ENCODE data around the gene MOB3C. TPM values are rescaled to one million over a fixed set of nuclear protein-coding genes. Genes with fewer than 3 reads are reported as not detected.

Gene MOB3C
- total RNA-seq, 2 experiments from 2014 or later = 2.7 to 3.8 TPM

DNA sequence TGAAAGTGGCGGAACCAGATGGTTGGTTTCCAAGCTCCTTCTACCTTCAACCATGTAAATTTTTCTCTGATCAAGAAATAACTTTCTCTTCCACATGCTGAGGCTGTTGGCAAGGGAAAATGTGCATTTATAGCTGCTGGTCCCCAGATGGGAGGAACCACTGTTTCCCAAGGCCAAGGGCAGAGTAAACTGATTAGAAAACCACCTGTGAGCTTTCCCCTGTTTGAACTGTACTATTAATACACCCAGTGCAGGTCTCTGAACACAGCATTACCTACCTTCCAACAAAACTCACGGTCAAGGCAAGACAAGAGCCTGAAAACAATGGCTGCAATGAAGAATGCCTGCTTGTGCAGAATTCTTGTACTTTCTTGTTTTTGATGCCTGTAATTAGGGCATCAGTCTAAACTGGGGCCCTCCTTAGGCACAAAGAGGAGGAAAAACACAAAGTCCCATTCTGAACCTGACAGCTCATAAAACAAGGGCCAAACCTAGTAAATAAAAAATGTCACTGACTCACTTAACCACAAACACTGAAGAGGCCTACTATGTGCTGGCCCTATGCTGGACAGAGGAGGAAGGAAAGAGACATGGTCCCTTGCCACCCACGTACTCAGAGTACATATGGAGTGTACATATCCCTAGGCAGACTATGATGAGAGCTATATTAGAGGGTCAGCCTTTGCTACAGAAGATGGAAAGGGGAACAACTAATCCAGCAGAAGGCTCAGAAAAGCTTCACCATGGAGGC lies 15.2 kb downstream of the MOB3C start:
- no peak for TF ChIP-seq EZH2phosphoT487 (IDR thresholded peaks at IDR 0.05; ENCODE audit: borderline replicate concordance, low read depth, low read length)
- TF ChIP-seq, protein P1, sequence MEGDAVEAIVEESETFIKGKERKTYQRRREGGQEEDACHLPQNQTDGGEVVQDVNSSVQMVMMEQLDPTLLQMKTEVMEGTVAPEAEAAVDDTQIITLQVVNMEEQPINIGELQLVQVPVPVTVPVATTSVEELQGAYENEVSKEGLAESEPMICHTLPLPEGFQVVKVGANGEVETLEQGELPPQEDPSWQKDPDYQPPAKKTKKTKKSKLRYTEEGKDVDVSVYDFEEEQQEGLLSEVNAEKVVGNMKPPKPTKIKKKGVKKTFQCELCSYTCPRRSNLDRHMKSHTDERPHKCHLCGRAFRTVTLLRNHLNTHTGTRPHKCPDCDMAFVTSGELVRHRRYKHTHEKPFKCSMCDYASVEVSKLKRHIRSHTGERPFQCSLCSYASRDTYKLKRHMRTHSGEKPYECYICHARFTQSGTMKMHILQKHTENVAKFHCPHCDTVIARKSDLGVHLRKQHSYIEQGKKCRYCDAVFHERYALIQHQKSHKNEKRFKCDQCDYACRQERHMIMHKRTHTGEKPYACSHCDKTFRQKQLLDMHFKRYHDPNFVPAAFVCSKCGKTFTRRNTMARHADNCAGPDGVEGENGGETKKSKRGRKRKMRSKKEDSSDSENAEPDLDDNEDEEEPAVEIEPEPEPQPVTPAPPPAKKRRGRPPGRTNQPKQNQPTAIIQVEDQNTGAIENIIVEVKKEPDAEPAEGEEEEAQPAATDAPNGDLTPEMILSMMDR (conservative IDR thresholded peaks at IDR 0.05; ENCODE audit: low read length) = no peak
- ChIA-PET POLR2A (interaction anchor here (5.6 kb wide), 1 partner anchor 15 kb away, joined by 62 read pairs; the partner anchor contains the start of gene MOB3C), CTCF (ENCODE audit: unreplicated experiment) (no interaction called here)
- no peak for DNase-seq (ENCODE audit: low spot score)
- no peaks in the 10 kb centered on the region for H3K79me2 ChIP-seq (ENCODE audit: insufficient read depth, low read depth, low read length)
- no peak overlapping the region for H3K4me2 ChIP-seq (ENCODE audit: low read length)
- H3K4me1 ChIP-seq (ENCODE audit: insufficient read depth, low read length, poor library complexity, severe bottlenecking) = peaks cover 12% of the 10 kb centered on the region
- H4K20me1 ChIP-seq (ENCODE audit: insufficient read depth, low read length) = no peaks in the 10 kb centered on the region
- no peak overlapping the region for H3K27ac ChIP-seq (ENCODE audit: low read depth, low read length, poor library complexity, severe bottlenecking)
- BruUV-seq (replicated peaks) = no TSS peak
- no peaks in the 10 kb centered on the region for H3K36me3 ChIP-seq (ENCODE audit: insufficient read depth, low read length)
- no peak overlapping the region for H3K4me3 ChIP-seq (ENCODE audit: low read depth, low read length, poor library complexity, severe bottlenecking)
- H3K9me2 ChIP-seq (ENCODE audit: insufficient read depth, low read length) = no peaks in the 10 kb centered on the region
- H3K9me3 ChIP-seq (ENCODE audit: low read length) = no peaks in the 10 kb centered on the region
- H2AFZ ChIP-seq (ENCODE audit: low read length) = no peak overlapping the region
- intact Hi-C loops (cut with micrococcal nuclease; ENCODE audit: unreplicated experiment) = no loop called here

DNA sequence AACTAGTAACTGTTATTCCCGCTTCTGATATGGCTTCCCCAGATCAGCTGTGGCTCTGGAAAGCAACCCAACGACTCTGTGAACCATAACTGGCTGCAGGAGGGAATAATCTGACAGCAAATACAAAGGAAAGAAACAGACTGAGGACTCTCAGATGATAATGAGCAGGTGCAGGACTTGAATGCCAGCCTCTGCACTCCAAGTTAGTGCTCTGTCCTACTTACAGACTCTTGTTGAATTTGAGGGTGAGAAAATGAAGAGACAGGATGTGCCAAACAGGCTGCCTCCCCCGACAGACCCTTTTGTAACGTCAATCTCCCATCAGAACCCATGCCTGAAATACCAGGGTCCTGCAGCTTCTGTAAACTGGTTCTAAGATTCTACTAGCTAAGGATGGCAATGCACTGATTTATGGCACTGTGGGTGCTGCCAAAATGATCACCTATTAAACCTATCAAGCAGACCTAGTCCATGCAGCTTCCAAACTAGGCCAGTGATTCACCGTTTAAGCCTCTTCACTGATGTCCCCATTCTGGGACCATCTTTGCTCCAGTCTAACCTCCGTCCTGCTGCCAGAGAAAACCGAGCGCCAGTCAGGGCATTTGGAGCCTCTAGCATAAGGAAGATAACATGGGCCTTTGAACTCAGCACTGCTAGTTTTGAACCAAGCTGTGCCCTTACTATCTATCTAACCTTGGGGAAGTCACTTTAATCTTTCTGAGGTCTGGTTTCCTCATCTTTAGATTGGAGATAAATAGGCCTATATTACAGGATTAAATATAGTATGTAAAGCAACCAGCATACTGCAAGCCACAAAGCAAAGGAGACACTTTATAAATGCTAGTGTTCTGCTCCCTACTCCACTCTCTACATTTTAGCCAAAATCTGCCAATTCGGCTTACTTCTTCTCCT lies 17.3 kb downstream of the MOB3C start:
- no peak for DNase-seq (ENCODE audit: low spot score)
- Histone ChIP-seq H3K36me3 (ENCODE audit: insufficient read depth, low read length) (no peaks in the 10 kb centered on the region), H3K79me2 (ENCODE audit: insufficient read depth, low read depth, low read length) (no peaks in the 10 kb centered on the region), H3K27ac (ENCODE audit: low read depth, low read length, poor library complexity, severe bottlenecking) (no peak overlapping the region), H3K9me2 (ENCODE audit: insufficient read depth, low read length) (no peaks in the 10 kb centered on the region), H3K4me2 (ENCODE audit: low read length) (no peak overlapping the region), H3K4me3 (ENCODE audit: low read depth, low read length, poor library complexity, severe bottlenecking) (no peak overlapping the region), H3K4me1 (ENCODE audit: insufficient read depth, low read length, poor library complexity, severe bottlenecking) (peaks cover 7% of the 10 kb centered on the region), H4K20me1 (ENCODE audit: insufficient read depth, low read length) (no peaks in the 10 kb centered on the region), H2AFZ (ENCODE audit: low read length) (no peak overlapping the region), H3K9me3 (ENCODE audit: low read length) (no peaks in the 10 kb centered on the region)
- POLR2A ChIA-PET = interaction anchor here (1.5 kb wide), 1 partner anchor 8 kb away, joined by 3 read pairs; no protein-coding TSS in a partner anchor
- no TSS peak for BruUV-seq (replicated peaks)
- no peak for TF ChIP-seq EZH2phosphoT487 (IDR thresholded peaks at IDR 0.05; ENCODE audit: borderline replicate concordance, low read depth, low read length)
- TF ChIP-seq, protein P1 (conservative IDR thresholded peaks at IDR 0.05; ENCODE audit: low read length) = no peak
- intact Hi-C loops (cut with micrococcal nuclease; ENCODE audit: unreplicated experiment) = no loop called here
- CTCF ChIA-PET (ENCODE audit: unreplicated experiment) = no interaction called here

All from OCI-LY7 (cell line).